K562 (cell line): Measurements from ENCODE around the gene TMEM131L. TPM values are rescaled to one million over a fixed set of nuclear protein-coding genes. Genes with fewer than 3 reads are reported as not detected.

ENCODE experiments used
- ATAC-seq: fragments of 200-7000 bp; cut with Tn5 transposase; 3 replicates; pipeline ENCODE4 v1.9.1; 2020; ENCODE audit warnings: moderate library complexity
- BruUV-seq: library from RNA; stranded (reverse); fragments of 400-500 nt; replicated peaks from 2 replicates; lab custom pipeline; 2021; lab: Mats Ljungman, UMichigan
- CTCF ChIA-PET: fragments of 300-600 bp; formaldehyde crosslinking; extraction: SDS; loops from one replicate; lab custom pipeline; 2021; ENCODE audit warnings: low intra/inter-chr PET ratio; lab: Yijun Ruan, JAX
- POLR2A ChIA-PET: fragments of 300-600, 350-650 bp; sonication (Branson Sonifier 250); formaldehyde crosslinking; extraction: SDS; loops from one replicate; lab custom pipeline; 2021; ENCODE audit warnings: antibody characterized with exemption, inconsistent platforms; lab: Yijun Ruan, JAX
- DNase-seq, 4 experiments: peaks; one replicate each; pipeline versions ENCODE4 v3.0.0 to v3.0.0-alpha.2; 2011 to 2018; ENCODE audit warnings: low spot score in 3 of 4, mixed read lengths in 3 of 4; ENCODE audit errors: extremely low read depth in 1 of 4
- FAIRE-seq: peaks from 2 replicates; lab custom pipeline; 2011; peaks lifted over from hg19 to GRCh38; lab: Jason Lieb, UNC
- H2AFZ ChIP-seq: 2 replicates; pipeline ENCODE4 v1.6.0; 2011; ENCODE audit warnings: low read depth, low read length, control low read depth, inconsistent platforms
- H3K27ac ChIP-seq: fragments of 200-600 bp; 3 replicates; pipeline ENCODE4 v1.8.0; 2011; ENCODE audit warnings: low read depth, mild to moderate bottlenecking, control low read depth, inconsistent platforms, low read length, moderate library complexity, mixed read lengths; ENCODE audit errors: extremely low read depth
- H3K27me3 ChIP-seq, 2 experiments: fragments of 300-600 bp in 1 of 2; 2 replicates in 1 of 2; 3 replicates in 1 of 2; pipeline versions ENCODE4 v1.6.0 to v1.8.0; 2011; ENCODE audit warnings: inconsistent platforms in 2 of 2, low read length in 2 of 2, mild to moderate bottlenecking in 1 of 2, mixed read lengths in 1 of 2, moderate library complexity in 1 of 2; ENCODE audit not compliant: control insufficient read depth in 2 of 2, insufficient read depth in 2 of 2
- H3K36me3 ChIP-seq: fragments of 300-600 bp; 3 replicates; pipeline ENCODE4 v1.8.0; 2011; ENCODE audit warnings: mild to moderate bottlenecking, low read length, inconsistent platforms; ENCODE audit not compliant: control insufficient read depth, insufficient read depth
- H3K4me1 ChIP-seq, 2 experiments: fragments of 200-600 bp in 1 of 2; replicated peaks in 1 of 2; 2 replicates in 1 of 2; 3 replicates in 1 of 2; pipeline versions ENCODE4 v1.5.1 to v1.8.0; 2011; ENCODE audit warnings: inconsistent platforms in 2 of 2, low read length in 2 of 2, mild to moderate bottlenecking in 1 of 2, mixed read lengths in 1 of 2, moderate library complexity in 1 of 2; ENCODE audit not compliant: control insufficient read depth in 2 of 2, insufficient read depth in 2 of 2
- H3K4me2 ChIP-seq: 2 replicates; pipeline ENCODE4 v1.6.1; 2011; ENCODE audit warnings: low read length, control low read depth, inconsistent platforms, mixed read lengths; ENCODE audit not compliant: insufficient read depth
- H3K4me3 ChIP-seq: fragments of 200-600 bp; sonication (generic), shearing (Covaris generic); 2 replicates; pipeline ENCODE4 v1.5.1; 2016; ENCODE audit warnings: control low read depth, inconsistent platforms
- H3K79me2 ChIP-seq: fragments of 200-600 bp; 3 replicates; pipeline ENCODE4 v1.8.0; 2011; ENCODE audit warnings: low read length, inconsistent platforms; ENCODE audit not compliant: control insufficient read depth, insufficient read depth
- H3K9ac ChIP-seq, 2 experiments: 2 replicates each; pipeline versions ENCODE4 v1.6.0 to v1.6.1; 2011; ENCODE audit warnings: low read depth in 2 of 2, low read length in 2 of 2, control low read depth in 1 of 2, inconsistent platforms in 1 of 2, mild to moderate bottlenecking in 1 of 2, mixed read lengths in 1 of 2; ENCODE audit not compliant: insufficient read depth in 1 of 2
- H3K9me1 ChIP-seq: one replicate; pipeline ENCODE4 v1.6.0; 2011; ENCODE audit warnings: inconsistent platforms, mild to moderate bottlenecking, low read length, moderate library complexity; ENCODE audit not compliant: control insufficient read depth, insufficient read depth
- H3K9me3 ChIP-seq: replicated peaks from 2 replicates; pipeline ENCODE4 v1.5.1; 2011; ENCODE audit warnings: low read depth, low read length, inconsistent platforms; ENCODE audit not compliant: control insufficient read depth, insufficient read depth
- H4K20me1 ChIP-seq: replicated peaks from 2 replicates; pipeline ENCODE4 v1.6.1; 2011; ENCODE audit warnings: low read length, inconsistent platforms, mixed read lengths; ENCODE audit not compliant: control insufficient read depth, insufficient read depth
- CEBPB ChIP-seq: fragments of 450-650 bp; IDR thresholded peaks from 2 replicates; pipeline ENCODE4 v1.6.1; 2016; ENCODE audit warnings: missing genetic modification characterization, missing compliant biosample characterization
- CEBPG ChIP-seq, 3 experiments: fragments of 200-800 bp in 1 of 3; sonication (Bioruptor generic) in 1 of 3; sonication (generic) in 1 of 3; formaldehyde crosslinking in 1 of 3; IDR thresholded peaks in 2 of 3; conservative IDR thresholded peaks in 1 of 3; 2 replicates each; pipeline versions ENCODE4 v1.6.1 to v1.8.0; 2016 to 2022; ENCODE audit warnings: missing compliant biosample characterization in 2 of 3, missing genetic modification characterization in 2 of 3, mild to moderate bottlenecking in 1 of 3, missing genetic modification reagents in 1 of 3
- RAD21 ChIP-seq, 2 experiments: fragments of 250-450 bp in 1 of 2; fragments of 450-650 bp in 1 of 2; sonication (Bioruptor Pico) in 1 of 2; formaldehyde crosslinking in 1 of 2; IDR thresholded peaks in 1 of 2; conservative IDR thresholded peaks in 1 of 2; 2 replicates each; pipeline versions ENCODE4 v1.4.0 to v1.8.0; 2020 to 2022; ENCODE audit warnings: mild to moderate bottlenecking in 2 of 2, moderate library complexity in 1 of 2
- SNRNP70 ChIP-seq: fragments of 200-400 bp; formaldehyde crosslinking; optimal IDR thresholded peaks from 2 replicates; pipeline ENCODE3; 2017; ENCODE audit warnings: low read depth, low read length
- ZNF133 ChIP-seq: fragments of 250-450 bp; sonication (Bioruptor Pico); IDR thresholded peaks from 2 replicates; pipeline ENCODE4 v1.4.0; 2020; ENCODE audit warnings: mild to moderate bottlenecking
- ZNF3 ChIP-seq: fragments of 250-450 bp; sonication (Bioruptor Pico); IDR thresholded peaks from 2 replicates; pipeline ENCODE4 v1.5.0; 2021; ENCODE audit warnings: mild to moderate bottlenecking, moderate library complexity
- WGBS: fragments of 100-300 bp; shearing (Covaris generic); methylation state at CpG from one replicate; pipeline ENCODE4 v1.1.6; 2016; ENCODE audit warnings: low coverage, mixed read lengths; ENCODE audit not compliant: insufficient coverage; ENCODE audit errors: missing lambda C conversion rate; 5-methylcytosine and 5-hydroxymethylcytosine counted together
- in situ Hi-C: fragments of 300-500 bp; cut with MboI; formaldehyde crosslinking; loops from 4 replicates; pipeline ENCODE4 v1.15.0; 2018; ENCODE audit warnings: inconsistent platforms, mixed read lengths
- intact Hi-C: fragments of 100-400 bp; cut with micrococcal nuclease; formaldehyde crosslinking; loops from 2 replicates; pipeline ENCODE4 v1.14.2; 2022
- polyA plus RNA-seq, 8 experiments: library from polyadenylated mRNA; depleted of rRNA in 4 of 8; stranded (reverse) in 5 of 8; unstranded in 3 of 8; fragments of >200 nt; fragmentation: Nextera tagmentation in 2 of 8; fragmentation: Illumina TruSeq in 1 of 8; extraction: Ambion mirVana in 2 of 8; extraction: Trizol in 1 of 8; gene quantifications; 2 replicates each; pipeline versions ENCODE4 v1.2.1 to v1.2.3, GENCODE V29; 2011 to 2014; ENCODE audit warnings: inconsistent platforms in 1 of 8, missing spikeins in 1 of 8
- total RNA-seq, 7 experiments: library from RNA; depleted of rRNA in 6 of 7; stranded (reverse); fragments of >200 nt in 6 of 7; fragmentation: Illumina TruSeq in 2 of 7; extraction: Trizol in 2 of 7; gene quantifications; 2 replicates each; pipeline versions ENCODE4 v1.2.1 to v1.2.3, GENCODE V29; 2011 to 2021; ENCODE audit warnings: low replicate concordance in 1 of 7
- TF ChIP-seq, protein P1 (sequence below): fragments of 450-650 bp; IDR thresholded peaks from 2 replicates; pipeline ENCODE4 v1.6.1; 2017; ENCODE audit warnings: antibody characterized with exemption
- TF ChIP-seq, protein P2 (sequence below): sonication (generic); IDR thresholded peaks from 2 replicates; pipeline ENCODE4 v1.6.1; 2016
- TF ChIP-seq, protein P3 (sequence below): sonication (generic); formaldehyde crosslinking; IDR thresholded peaks from 2 replicates; pipeline ENCODE4 v1.8.0; 2022; ENCODE audit warnings: mild to moderate bottlenecking, low read depth, missing genetic modification reagents

The TMEM131L gene
- total and polyA plus RNA-seq, 9 of the 15 experiments (the other 6 are each of a cell fraction or from before 2014, with no cell fraction given) = 1.2 to 20.8 (median 12.9) TPM

DNA sequence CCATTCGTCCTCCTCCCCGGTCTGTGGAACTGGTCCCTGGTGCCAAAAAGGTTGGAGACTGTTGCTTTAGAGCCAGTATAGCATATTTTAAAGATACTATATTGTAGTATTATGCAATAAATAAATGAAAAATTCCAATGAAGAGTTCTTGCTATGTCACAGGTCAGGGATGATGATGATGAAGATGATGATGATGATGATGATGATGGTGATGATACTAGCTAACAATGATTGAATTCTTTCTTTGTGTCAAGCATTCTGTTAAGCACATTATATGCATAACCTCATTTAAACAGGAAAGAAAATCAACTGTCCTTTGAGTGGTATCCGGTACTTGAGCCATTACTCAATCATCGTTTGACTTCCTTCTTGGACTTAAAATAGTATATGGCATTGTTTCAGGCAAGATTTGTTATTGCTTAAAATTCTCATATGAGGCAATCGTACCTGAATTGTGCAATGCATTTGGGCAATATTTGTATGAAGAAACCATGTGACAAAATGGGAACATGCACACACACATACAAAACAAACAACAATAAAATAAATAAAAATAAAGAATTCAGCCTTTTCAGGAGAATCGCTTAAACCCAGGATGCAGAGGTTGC is 195.2 kb downstream of the TMEM131L start:
- DNase-seq = no peak
- BruUV-seq = no TSS peak
- H3K4me1 ChIP-seq = no peaks in the 10 kb centered on the region
- CTCF ChIA-PET = no interaction called here
- POLR2A ChIA-PET = no interaction called here
- H3K36me3 ChIP-seq = no peaks in the 10 kb centered on the region
- no peak for ATAC-seq
- H3K79me2 ChIP-seq = no peaks in the 10 kb centered on the region
- in situ Hi-C loops = no loop called here
- no peak overlapping the region for H3K27ac ChIP-seq
- H3K4me2 ChIP-seq = no peak overlapping the region
- H2AFZ ChIP-seq = no peak overlapping the region
- no peaks in the 10 kb centered on the region for H4K20me1 ChIP-seq
- no peak overlapping the region for H3K4me3 ChIP-seq
- 2% methylated on average over 6 of the region's 6 CpGs for WGBS
- no peaks in the 10 kb centered on the region for H3K9me3 ChIP-seq
- no peak overlapping the region for H3K9ac ChIP-seq
- peaks cover 0 to 13% of the 10 kb centered on the region in 2 experiments; a peak in 2 of 5 replicates for H3K27me3 ChIP-seq
- FAIRE-seq = no peak
- H3K9me1 ChIP-seq = peaks cover 6% of the 10 kb centered on the region
- TF ChIP-seq, protein P1, sequence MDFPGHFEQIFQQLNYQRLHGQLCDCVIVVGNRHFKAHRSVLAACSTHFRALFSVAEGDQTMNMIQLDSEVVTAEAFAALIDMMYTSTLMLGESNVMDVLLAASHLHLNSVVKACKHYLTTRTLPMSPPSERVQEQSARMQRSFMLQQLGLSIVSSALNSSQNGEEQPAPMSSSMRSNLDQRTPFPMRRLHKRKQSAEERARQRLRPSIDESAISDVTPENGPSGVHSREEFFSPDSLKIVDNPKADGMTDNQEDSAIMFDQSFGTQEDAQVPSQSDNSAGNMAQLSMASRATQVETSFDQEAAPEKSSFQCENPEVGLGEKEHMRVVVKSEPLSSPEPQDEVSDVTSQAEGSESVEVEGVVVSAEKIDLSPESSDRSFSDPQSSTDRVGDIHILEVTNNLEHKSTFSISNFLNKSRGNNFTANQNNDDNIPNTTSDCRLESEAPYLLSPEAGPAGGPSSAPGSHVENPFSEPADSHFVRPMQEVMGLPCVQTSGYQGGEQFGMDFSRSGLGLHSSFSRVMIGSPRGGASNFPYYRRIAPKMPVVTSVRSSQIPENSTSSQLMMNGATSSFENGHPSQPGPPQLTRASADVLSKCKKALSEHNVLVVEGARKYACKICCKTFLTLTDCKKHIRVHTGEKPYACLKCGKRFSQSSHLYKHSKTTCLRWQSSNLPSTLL = no peak
- no peak for TF ChIP-seq ZNF133
- peak; percentile 64 for TF ChIP-seq CEBPB (tag)
- no peak for TF ChIP-seq ZNF3 (CRISPR knock-in tag)
- TF ChIP-seq SNRNP70 = no peak
- no peak for TF ChIP-seq CEBPG (CRISPR knock-in tag; IDR thresholded peaks at IDR 0.05)
- peak in 1 of 2 experiments; percentile 18; a peak in 1 of 4 replicates for TF ChIP-seq CEBPG (tag; conservative IDR thresholded peaks at IDR 0.05 in 1 of 2, IDR thresholded peaks at IDR 0.05 in 1 of 2)
- TF ChIP-seq RAD21 (CRISPR knock-in tag; conservative IDR thresholded peaks at IDR 0.05 in 1 of 2, IDR thresholded peaks at IDR 0.05 in 1 of 2) = no peak
- TF ChIP-seq, protein P2, sequence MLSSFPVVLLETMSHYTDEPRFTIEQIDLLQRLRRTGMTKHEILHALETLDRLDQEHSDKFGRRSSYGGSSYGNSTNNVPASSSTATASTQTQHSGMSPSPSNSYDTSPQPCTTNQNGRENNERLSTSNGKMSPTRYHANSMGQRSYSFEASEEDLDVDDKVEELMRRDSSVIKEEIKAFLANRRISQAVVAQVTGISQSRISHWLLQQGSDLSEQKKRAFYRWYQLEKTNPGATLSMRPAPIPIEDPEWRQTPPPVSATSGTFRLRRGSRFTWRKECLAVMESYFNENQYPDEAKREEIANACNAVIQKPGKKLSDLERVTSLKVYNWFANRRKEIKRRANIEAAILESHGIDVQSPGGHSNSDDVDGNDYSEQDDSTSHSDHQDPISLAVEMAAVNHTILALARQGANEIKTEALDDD = no peak
- TF ChIP-seq, protein P3, sequence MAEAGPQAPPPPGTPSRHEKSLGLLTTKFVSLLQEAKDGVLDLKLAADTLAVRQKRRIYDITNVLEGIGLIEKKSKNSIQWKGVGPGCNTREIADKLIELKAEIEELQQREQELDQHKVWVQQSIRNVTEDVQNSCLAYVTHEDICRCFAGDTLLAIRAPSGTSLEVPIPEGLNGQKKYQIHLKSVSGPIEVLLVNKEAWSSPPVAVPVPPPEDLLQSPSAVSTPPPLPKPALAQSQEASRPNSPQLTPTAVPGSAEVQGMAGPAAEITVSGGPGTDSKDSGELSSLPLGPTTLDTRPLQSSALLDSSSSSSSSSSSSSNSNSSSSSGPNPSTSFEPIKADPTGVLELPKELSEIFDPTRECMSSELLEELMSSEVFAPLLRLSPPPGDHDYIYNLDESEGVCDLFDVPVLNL (CRISPR knock-in tag) = no peak
- intact Hi-C loops = no loop called here
